HG02852 (cell line): Measurements from ENCODE around the gene PPP1CB.
A peak's percentile ranks its signal among the peaks of the same experiment; 100 is the strongest.
"Not testable (repeated sequence)": the region's sequence is repeated elsewhere in the genome, so short reads cannot be mapped to it uniquely, and the experiment has no call there.

Source experiments
- ATAC-seq: cut with Tn5 transposase; IDR thresholded peaks from one replicate; pipeline ENCODE4 v1.9.1; 2021; ENCODE audit warnings: mild to moderate bottlenecking, moderate library complexity; ENCODE audit not compliant: unreplicated experiment

The PPP1CB gene

GRCh38 chr2:28772351-28772750, 20.7 kb downstream of the PPP1CB start:
- ATAC-seq, result no peak

DNA sequence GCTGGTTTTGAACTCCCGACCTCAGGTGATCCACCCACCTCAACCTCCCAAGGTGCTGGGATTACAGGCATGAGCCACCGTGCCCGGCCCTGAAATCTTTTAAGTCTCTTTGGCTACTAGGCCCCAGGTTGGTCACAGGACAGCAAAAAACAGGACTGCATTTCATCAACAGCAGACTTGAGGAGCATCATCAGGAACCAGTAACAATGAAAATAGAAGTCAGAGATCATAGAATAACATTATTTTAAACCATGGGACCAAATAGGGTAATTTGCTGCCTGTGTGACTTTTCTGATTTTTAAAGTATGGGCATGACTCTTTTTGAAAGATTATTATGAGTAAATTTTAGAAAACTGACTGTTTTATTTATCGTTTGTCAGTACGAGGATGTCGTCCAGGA, 24.8 kb downstream of the PPP1CB start:
- ATAC-seq, result no peak

DNA sequence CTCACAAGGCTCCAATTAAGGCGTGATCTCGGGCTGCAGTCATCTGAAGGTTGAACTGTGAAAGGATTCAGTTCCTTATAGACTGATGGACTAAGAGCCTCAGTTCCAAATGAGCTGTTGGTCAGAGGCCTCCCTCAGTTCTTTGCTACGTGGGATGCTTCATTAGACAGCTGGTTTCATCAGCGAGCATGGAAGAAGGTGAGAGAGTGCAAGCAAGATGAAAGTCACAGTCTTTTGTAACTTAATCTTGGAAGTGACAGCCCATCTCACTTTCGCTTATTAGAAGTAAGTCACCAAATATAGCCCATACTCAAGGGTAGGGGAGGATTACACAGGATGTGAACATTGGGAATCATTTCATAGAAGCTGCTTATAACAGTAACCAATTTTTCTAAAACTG, 26.8 kb downstream of the PPP1CB start:
- ATAC-seq, result no peak

GRCh38 chr2:28779001-28779400, 27.4 kb downstream of the PPP1CB start:
- no peak for ATAC-seq

DNA sequence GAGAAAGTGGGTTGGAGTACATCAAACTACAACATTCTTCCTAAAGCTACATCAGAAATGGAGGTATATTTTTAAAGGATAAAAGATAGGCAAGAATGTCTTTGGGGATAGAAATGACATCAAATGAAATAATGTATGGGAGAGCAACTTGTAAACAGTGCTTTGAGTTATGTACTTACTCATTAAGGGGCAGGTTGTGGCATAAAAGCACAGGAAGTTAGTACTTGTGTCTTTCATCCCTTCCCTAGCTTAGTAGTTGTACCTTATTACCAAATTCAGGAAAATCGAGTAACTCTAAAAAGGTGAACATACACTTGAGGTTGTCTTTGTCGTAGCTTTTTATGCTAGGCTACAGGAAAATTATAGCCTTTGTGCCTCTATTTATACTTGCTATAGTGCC, 28.9 kb downstream of the PPP1CB start:
- no peak for ATAC-seq

- no peak for ATAC-seq
Measured at GRCh38 chr2:28782423-28782822, 30.8 kb downstream of the PPP1CB start.

GRCh38 chr2:28784570-28784969, 32.9 kb downstream of the PPP1CB start:
- not testable (repeated sequence) for ATAC-seq

DNA sequence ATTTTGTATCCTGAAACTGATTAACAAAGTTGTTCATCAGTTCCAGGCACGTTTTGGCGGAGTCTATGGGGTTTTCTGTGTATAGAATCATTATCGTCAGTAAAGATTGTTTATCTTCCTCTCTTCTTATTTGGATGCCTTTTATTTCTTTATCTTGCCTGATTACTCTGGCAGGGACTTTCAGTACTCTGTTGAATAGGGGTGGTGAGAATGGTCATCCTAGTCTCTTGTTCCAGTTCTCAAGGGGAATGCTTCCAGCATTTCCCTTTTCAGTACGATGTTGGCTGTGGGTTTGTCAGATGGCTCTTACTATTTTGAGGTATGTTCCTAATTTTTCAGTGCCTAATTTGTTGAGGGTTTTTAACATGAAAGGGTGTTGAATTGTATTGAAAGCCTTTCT, 45.0 kb downstream of the PPP1CB start:
- no peak for ATAC-seq

GRCh38 chr2:28801726-28802125, 50.1 kb downstream of the PPP1CB start:
- no peak for ATAC-seq

- ATAC-seq, result no peak
Measured at GRCh38 chr2:28802975-28803429, 51.4 kb downstream of the PPP1CB start.

- ATAC-seq, result peak; percentile 3
Measured at GRCh38 chr2:28809927-28810326, 58.3 kb downstream of the PPP1CB start.

DNA sequence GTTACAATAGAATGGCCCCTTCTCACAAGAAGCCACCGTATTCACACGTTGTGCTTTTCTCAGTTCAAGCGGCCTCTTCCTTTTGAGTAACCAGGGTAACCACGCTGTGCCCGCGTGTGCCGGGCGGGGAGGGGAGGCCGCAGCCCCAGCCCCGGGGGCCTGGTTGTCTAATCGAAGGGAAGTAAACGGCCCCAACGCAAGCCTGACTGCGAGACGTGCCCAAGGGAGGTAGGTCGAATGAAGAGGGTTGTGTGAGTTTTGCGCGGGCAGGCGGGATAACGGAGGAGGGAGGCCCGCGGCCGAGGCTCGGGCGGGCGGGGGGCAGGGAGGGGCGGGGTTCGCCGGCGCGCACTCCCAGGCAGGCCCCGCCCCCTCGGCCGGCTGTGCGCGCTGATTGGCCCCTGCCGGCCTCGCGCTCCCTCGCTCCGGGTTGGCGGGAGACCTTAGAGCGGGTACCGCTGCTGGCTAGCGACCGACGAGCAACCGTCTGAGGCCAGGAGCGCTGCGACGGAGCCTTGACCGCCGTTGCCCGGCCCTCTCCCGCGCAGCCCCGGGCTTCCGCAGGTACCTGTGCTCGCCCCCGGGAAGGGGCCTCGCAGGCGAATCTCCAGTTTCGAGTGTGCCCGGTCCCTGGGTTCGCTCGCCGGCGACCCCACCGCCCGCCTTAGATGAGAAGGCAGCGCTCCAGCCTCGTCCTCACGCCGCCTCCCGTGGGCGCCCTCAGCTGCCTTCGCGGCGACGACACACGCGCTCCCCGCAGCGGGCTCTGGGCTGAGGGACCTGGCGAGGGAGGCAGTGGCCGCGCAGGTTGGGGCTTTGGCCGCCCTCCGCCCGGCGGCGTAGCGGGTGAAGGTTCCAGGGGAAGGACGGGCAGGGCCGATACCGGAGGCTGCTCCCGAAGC, 59.0 kb downstream of the PPP1CB start, which contains the start of gene SPDYA:
TSS of gene SPDYA (plus strand) at position 451 of the 902 bp plus-strand sequence. CDS start 5,181 bp downstream, outside the sequence.
- ATAC-seq, result peak; percentile 84

- no peak for ATAC-seq
Measured at GRCh38 chr2:28818053-28818452, 66.4 kb downstream of the PPP1CB start.

- no peak for ATAC-seq
Measured at GRCh38 chr2:28821295-28821958, 69.8 kb downstream of the PPP1CB start.

DNA sequence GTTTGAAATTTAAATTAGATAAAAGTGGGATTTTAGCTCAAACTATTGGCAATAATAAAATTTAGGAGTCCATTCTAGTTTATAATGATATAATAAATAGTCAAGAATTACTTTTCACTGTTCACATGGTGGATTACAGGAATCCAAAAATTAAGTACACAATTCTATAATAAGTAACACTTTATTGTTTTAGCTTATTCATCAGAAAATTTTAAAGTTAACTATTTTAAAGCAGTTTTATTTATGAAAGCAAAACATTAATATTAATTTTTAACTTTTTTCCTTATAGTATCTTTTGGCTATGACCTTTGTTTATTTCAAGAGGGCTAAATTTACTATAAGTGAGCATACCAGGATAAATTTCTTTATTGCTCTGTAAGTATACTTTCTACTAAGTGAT, 70.4 kb downstream of the PPP1CB start:
- no peak for ATAC-seq

DNA sequence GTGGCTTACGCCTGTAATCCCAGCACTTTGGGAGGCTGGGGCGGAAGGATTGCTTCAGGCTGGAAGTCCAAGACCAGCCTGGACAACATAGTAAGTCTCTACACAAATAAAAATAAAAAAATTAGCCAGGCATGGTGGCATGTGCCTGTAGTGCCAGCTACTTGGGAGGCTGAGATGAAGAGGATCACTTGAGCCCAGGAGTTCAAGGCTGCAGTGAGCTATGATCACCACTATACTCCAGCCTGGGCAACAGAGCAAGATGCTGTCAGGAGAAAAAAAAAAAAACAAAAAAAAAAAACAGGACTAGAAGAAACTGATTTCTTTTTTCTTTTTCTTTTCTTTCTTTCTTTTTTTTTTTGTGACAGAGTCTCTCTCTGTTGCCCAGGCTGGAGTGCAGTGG, 72.6 kb downstream of the PPP1CB start:
- ATAC-seq, result no peak

- no peak for ATAC-seq
Measured at GRCh38 chr2:28824870-28825269, 73.2 kb downstream of the PPP1CB start.

- ATAC-seq, result no peak
Measured at GRCh38 chr2:28828382-28828781, 76.8 kb downstream of the PPP1CB start.

DNA sequence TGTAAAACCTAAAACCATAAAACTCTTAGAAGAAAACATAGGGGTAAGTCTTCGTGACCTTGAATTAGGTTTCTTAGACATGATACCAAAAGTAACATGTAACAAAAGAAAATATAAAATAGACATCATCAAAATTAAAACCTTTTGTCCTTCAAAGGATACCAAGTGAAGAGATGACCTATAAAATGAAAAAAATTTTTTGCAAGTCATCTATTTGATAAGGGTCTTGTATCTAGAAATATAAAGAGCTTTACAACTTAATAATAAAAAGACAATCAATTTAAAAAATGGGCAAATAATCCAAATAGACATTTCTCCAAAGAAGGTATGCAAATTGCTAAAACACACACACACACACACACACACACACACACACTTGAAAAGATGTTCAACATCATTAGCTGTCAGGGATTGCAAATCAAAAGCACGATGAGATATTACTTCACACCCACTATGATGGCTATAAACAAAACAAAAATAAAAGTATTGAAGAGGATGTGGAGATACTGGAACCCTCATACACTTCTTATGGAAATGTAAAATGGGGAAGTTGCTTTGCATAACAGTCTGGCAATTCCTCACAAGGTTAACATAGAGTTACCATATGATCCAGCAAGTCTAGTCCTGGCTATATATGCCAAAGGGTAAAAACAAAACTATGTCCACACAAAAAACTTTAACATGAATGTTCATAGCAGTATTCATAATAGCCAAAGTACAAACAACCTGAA, 82.3 kb downstream of the PPP1CB start:
- ATAC-seq, result no peak

- no peak for ATAC-seq
Measured at GRCh38 chr2:28835781-28836180, 84.2 kb downstream of the PPP1CB start.

GRCh38 chr2:28838971-28839370, 87.3 kb downstream of the PPP1CB start:
- ATAC-seq, result no peak
